Neural progenitor cell (in vitro differentiated cells): Measurements from ENCODE around the gene BUD13. TPM values are rescaled to one million over a fixed set of nuclear protein-coding genes. Genes with fewer than 3 reads are reported as not detected.

Experiments used
- DNase-seq: peaks from one replicate; pipeline ENCODE4 v3.0.0-alpha.2; 2016; ENCODE audit warnings: low spot score
- H2AFZ ChIP-seq: fragments of 200-600 bp; sonication (generic); replicated peaks from 2 replicates; pipeline ENCODE4 v1.6.1; 2016; ENCODE audit warnings: antibody characterized with exemption
- H3F3A ChIP-seq: fragments of 200-600 bp; sonication (generic); 2 replicates; pipeline ENCODE4 v1.6.1; 2016; ENCODE audit warnings: antibody characterized with exemption, low read depth
- H3K27ac ChIP-seq: fragments of 200-600 bp; sonication (generic); 2 replicates; pipeline ENCODE4 v1.5.1; 2016; ENCODE audit warnings: mild to moderate bottlenecking
- H3K27me3 ChIP-seq: fragments of 200-600 bp; sonication (generic); 2 replicates; pipeline ENCODE4 v1.6.1; 2016; ENCODE audit warnings: mild to moderate bottlenecking, moderate library complexity
- H3K36me3 ChIP-seq: fragments of 200-600 bp; sonication (generic); 2 replicates; pipeline ENCODE4 v1.5.1; 2016
- H3K4me1 ChIP-seq: fragments of 200-600 bp; sonication (generic); 2 replicates; pipeline ENCODE4 v1.6.1; 2016; ENCODE audit warnings: mixed run types
- H3K4me2 ChIP-seq: fragments of 200-600 bp; sonication (generic); 2 replicates; pipeline ENCODE4 v1.6.1; 2016
- H3K4me3 ChIP-seq: fragments of 200-600 bp; sonication (generic); 2 replicates; pipeline ENCODE4 v1.5.1; 2016
- H3K79me2 ChIP-seq: fragments of 200-600 bp; sonication (generic); 2 replicates; pipeline ENCODE4 v1.6.1; 2016; ENCODE audit warnings: low read depth
- H3K9ac ChIP-seq: fragments of 200-600 bp; sonication (generic); 2 replicates; pipeline ENCODE4 v1.6.1; 2016
- H3K9me3 ChIP-seq: fragments of 200-600 bp; sonication (generic); 2 replicates; pipeline ENCODE4 v1.5.1; 2016; ENCODE audit warnings: low read depth
- H4K20me1 ChIP-seq: fragments of 200-600 bp; sonication (generic); 2 replicates; pipeline ENCODE4 v1.6.1; 2016; ENCODE audit warnings: low read depth
- H3K27ac Mint-ChIP-seq: 3 replicates; pipeline ENCODE4 v1.8.0; 2021; ENCODE audit warnings: mixed read lengths
- H3K27me3 Mint-ChIP-seq: 2 replicates; pipeline ENCODE4 v1.8.0; 2022; ENCODE audit warnings: low read depth, mild to moderate bottlenecking, inconsistent platforms, moderate library complexity, mixed read lengths; ENCODE audit not compliant: insufficient read depth
- H3K36me3 Mint-ChIP-seq: 3 replicates; pipeline ENCODE4 v1.8.0; 2021; ENCODE audit warnings: mixed read lengths
- H3K4me1 Mint-ChIP-seq: 3 replicates; pipeline ENCODE4 v1.8.0; 2021; ENCODE audit warnings: mixed read lengths
- H3K4me3 Mint-ChIP-seq: 3 replicates; pipeline ENCODE4 v1.8.0; 2021; ENCODE audit warnings: mild to moderate bottlenecking, moderate library complexity, mixed read lengths
- H3K9me3 Mint-ChIP-seq: 3 replicates; pipeline ENCODE4 v1.8.0; 2020; ENCODE audit warnings: mixed read lengths
- EZH2 ChIP-seq: fragments of 200-600 bp; sonication (generic); IDR thresholded peaks from 2 replicates; pipeline ENCODE4 v1.6.1; 2017; ENCODE audit warnings: antibody characterized with exemption, mild to moderate bottlenecking, moderate library complexity
- EZH2phosphoT487 ChIP-seq: fragments of 200-600 bp; sonication (generic); IDR thresholded peaks from 2 replicates; pipeline ENCODE4 v1.6.1; 2017; ENCODE audit warnings: antibody characterized with exemption
- total RNA-seq: library from RNA; depleted of rRNA; stranded (reverse); fragments of >200 nt; gene quantifications from 2 replicates; pipeline ENCODE4 v1.2.3, GENCODE V29; 2015; ENCODE audit warnings: low replicate concordance
- TF ChIP-seq, protein P1 (sequence below): fragments of 200-600 bp; sonication (generic); IDR thresholded peaks from 2 replicates; pipeline ENCODE4 v1.5.1; 2017; ENCODE audit warnings: antibody characterized with exemption, mild to moderate bottlenecking

Gene BUD13
- total RNA-seq, 1 donor from 2014 or later, result 31.5 TPM

DNA sequence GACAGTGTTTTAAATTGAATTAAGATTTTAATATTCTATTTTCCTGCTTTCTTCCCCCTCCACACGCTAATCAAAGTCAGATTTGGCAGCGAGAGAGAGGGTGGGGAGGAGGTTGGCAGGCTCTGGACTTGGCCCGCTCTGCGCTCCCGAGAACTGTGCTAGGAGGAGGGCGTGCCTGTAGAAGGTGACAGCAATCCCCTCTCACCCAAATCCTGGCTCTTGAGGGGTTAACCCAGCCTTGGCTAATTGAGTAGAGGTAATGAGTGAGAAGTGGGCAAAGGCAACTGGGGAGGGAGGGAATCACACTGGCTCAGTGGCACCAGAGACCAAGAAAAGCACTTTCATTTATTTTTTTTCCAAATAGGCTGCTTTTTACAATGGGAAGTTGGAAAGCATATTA is 42.2 kb downstream of the BUD13 start:
- Mint-ChIP-seq H3K27ac (peak overlapping the region; percentile 69), H3K36me3 (no peaks in the 10 kb centered on the region), H3K27me3 (peaks cover 6% of the 10 kb centered on the region), H3K4me1 (peaks cover 46% of the 10 kb centered on the region), H3K9me3 (no peaks in the 10 kb centered on the region), H3K4me3 (peak overlapping the region; percentile 21)
- H3K36me3 ChIP-seq, result no peaks in the 10 kb centered on the region
- peaks cover 54% of the 10 kb centered on the region for H3K4me1 ChIP-seq
- no peaks in the 10 kb centered on the region for H3K79me2 ChIP-seq
- peak overlapping the region; percentile 63 for H3K4me2 ChIP-seq
- H3K9ac ChIP-seq, result no peak overlapping the region
- TF ChIP-seq EZH2phosphoT487 (no peak), EZH2 (no peak)
- TF ChIP-seq, protein P1, sequence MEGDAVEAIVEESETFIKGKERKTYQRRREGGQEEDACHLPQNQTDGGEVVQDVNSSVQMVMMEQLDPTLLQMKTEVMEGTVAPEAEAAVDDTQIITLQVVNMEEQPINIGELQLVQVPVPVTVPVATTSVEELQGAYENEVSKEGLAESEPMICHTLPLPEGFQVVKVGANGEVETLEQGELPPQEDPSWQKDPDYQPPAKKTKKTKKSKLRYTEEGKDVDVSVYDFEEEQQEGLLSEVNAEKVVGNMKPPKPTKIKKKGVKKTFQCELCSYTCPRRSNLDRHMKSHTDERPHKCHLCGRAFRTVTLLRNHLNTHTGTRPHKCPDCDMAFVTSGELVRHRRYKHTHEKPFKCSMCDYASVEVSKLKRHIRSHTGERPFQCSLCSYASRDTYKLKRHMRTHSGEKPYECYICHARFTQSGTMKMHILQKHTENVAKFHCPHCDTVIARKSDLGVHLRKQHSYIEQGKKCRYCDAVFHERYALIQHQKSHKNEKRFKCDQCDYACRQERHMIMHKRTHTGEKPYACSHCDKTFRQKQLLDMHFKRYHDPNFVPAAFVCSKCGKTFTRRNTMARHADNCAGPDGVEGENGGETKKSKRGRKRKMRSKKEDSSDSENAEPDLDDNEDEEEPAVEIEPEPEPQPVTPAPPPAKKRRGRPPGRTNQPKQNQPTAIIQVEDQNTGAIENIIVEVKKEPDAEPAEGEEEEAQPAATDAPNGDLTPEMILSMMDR, result no peak
- DNase-seq, result no peak
- H3F3A ChIP-seq, result peaks cover 35% of the 10 kb centered on the region
- no peak overlapping the region for H3K4me3 ChIP-seq
- no peaks in the 10 kb centered on the region for H3K27me3 ChIP-seq
- H3K27ac ChIP-seq, result no peak overlapping the region
- H3K9me3 ChIP-seq, result no peaks in the 10 kb centered on the region
- H2AFZ ChIP-seq, result no peak overlapping the region
- H4K20me1 ChIP-seq, result no peaks in the 10 kb centered on the region

DNA sequence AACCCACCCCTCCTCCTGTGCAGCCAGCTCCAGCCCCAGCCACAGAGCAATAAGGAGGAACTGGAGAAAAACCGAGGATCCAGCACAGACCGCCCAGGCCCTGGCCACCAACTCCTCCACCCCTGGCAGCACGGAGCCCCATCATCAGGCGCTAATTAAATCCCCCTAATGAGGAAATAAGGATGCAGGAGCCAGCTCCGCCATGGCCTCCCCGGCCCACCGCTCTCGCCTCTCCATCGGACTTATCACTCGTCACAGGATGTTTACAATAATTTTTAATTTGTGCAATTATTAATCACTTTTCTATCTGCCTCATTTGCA is 42.6 kb downstream of the BUD13 start:
- peaks cover 58% of the 10 kb centered on the region for H3K4me1 ChIP-seq
- H3K36me3 ChIP-seq, result no peaks in the 10 kb centered on the region
- no peak overlapping the region for H3K9ac ChIP-seq
- peak overlapping the region; percentile 63 for H3K4me2 ChIP-seq
- TF ChIP-seq, protein P1, result no peak
- TF ChIP-seq EZH2 (no peak), EZH2phosphoT487 (no peak)
- no peak overlapping the region for H2AFZ ChIP-seq
- no peaks in the 10 kb centered on the region for H4K20me1 ChIP-seq
- no peak overlapping the region for H3K27ac ChIP-seq
- H3K9me3 Mint-ChIP-seq, result no peaks in the 10 kb centered on the region
- no peak overlapping the region for H3K27ac Mint-ChIP-seq
- no peak overlapping the region for H3K4me3 ChIP-seq
- H3K4me1 Mint-ChIP-seq, result peaks cover 46% of the 10 kb centered on the region
- peaks cover 6% of the 10 kb centered on the region for H3K27me3 Mint-ChIP-seq
- no peak for DNase-seq
- H3F3A ChIP-seq, result peaks cover 35% of the 10 kb centered on the region
- no peaks in the 10 kb centered on the region for H3K27me3 ChIP-seq
- H3K36me3 Mint-ChIP-seq, result no peaks in the 10 kb centered on the region
- H3K9me3 ChIP-seq, result no peaks in the 10 kb centered on the region
- H3K79me2 ChIP-seq, result no peaks in the 10 kb centered on the region
- H3K4me3 Mint-ChIP-seq, result no peak overlapping the region

DNA sequence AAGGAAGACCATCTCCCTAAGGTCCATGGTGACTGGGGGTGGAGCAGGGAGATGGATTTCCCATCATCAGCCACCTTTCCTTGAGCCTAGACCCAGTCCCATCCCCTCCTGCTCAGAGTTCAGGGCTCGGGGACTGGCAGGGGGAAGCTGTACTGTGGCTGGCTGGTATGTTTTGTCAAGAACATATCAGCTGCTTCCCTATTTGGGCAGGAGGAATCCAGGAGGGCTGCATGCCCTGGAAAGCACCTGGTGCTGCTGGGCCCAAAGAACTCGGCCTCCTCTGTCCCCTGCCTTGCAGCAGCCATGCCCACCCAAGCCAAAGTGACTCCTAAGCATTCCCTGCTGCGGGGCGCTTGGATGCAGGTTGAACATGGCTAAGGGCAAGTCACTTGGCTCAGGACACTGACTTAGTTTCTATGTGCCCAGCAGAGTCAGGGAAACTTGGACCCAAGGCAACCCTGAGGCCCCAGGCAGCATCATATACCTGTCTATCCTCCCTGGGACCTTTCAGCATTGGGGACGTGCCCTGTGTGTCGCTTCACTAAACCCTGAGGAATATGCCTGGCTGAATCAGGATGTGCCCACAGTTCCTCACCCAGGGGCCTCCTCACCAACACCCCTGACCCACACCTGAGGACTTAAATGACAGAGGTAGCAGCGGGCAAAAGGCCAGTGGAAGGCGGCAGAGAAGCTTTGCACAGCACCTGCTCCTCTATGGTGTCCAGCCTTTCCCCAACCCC is 43.1 kb downstream of the BUD13 start:
- H3K9me3 Mint-ChIP-seq, result no peaks in the 10 kb centered on the region
- peaks cover 6% of the 10 kb centered on the region for H3K27me3 Mint-ChIP-seq

More for the DNA sequence above, 43.1 kb downstream of the BUD13 start:
- Mint-ChIP-seq H3K4me3 (no peak overlapping the region), H3K4me1 (peaks cover 46% of the 10 kb centered on the region), H3K36me3 (no peaks in the 10 kb centered on the region), H3K27ac (no peak overlapping the region)
- Histone ChIP-seq H3K27me3 (no peaks in the 10 kb centered on the region), H3K27ac (no peak overlapping the region), H3K9me3 (no peaks in the 10 kb centered on the region), H3K79me2 (no peaks in the 10 kb centered on the region), H3K4me3 (no peak overlapping the region), H3K36me3 (no peaks in the 10 kb centered on the region), H3F3A (peaks cover 35% of the 10 kb centered on the region), H4K20me1 (no peaks in the 10 kb centered on the region), H3K4me2 (no peak overlapping the region), H3K4me1 (peaks cover 58% of the 10 kb centered on the region), H2AFZ (no peak overlapping the region), H3K9ac (no peak overlapping the region)
- TF ChIP-seq, protein P1, result no peak
- no peak for TF ChIP-seq EZH2
- TF ChIP-seq EZH2phosphoT487, result no peak
- DNase-seq, result no peak
